SKM-1 (cell line): ENCODE measurements around the gene KDM1B.

Experiments
- DNase-seq: peaks from one replicate; lab custom pipeline; 2025; ENCODE audit not compliant: unreplicated experiment; lab: John Stamatoyannopoulos, UW

The KDM1B gene, protein sequence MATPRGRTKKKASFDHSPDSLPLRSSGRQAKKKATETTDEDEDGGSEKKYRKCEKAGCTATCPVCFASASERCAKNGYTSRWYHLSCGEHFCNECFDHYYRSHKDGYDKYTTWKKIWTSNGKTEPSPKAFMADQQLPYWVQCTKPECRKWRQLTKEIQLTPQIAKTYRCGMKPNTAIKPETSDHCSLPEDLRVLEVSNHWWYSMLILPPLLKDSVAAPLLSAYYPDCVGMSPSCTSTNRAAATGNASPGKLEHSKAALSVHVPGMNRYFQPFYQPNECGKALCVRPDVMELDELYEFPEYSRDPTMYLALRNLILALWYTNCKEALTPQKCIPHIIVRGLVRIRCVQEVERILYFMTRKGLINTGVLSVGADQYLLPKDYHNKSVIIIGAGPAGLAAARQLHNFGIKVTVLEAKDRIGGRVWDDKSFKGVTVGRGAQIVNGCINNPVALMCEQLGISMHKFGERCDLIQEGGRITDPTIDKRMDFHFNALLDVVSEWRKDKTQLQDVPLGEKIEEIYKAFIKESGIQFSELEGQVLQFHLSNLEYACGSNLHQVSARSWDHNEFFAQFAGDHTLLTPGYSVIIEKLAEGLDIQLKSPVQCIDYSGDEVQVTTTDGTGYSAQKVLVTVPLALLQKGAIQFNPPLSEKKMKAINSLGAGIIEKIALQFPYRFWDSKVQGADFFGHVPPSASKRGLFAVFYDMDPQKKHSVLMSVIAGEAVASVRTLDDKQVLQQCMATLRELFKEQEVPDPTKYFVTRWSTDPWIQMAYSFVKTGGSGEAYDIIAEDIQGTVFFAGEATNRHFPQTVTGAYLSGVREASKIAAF

DNA sequence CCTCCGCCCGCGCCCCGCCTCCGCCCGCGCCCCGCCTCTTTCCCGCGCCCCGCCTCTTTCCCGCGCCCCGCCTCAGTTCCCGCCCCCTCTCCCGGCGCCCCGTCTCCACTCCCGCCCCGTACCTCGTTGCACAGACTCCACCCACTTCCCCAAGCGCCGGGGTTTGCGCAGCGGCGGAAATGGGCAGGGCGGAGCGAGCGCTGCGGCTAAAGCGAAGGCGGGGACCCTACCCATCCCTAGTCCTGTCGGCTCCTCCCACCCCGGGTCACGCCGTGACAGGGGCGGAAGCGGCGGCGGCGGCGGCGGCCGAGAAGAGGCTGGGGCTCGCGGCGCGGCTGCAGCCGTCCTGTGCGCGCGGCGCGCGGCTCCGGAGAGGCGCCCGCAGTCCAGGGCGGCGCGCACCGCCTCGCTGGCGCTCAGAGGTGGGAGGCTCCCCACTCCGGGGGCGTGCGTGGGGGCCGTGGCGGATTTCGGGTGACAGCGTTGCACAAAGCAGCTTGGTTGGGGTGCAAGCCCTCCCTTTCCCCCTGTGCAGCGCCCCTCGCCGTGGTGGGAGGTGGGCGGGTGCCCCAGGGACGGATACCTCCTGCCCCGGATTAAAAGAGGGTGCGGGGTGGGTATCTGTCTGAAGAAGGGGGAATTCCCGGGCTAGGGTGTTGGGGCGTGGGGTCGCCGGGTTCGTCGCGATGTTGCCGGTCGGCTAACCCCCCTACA lies at the start of gene KDM1B:
KDM1B (plus strand) TSS at position 273 of the 714 bp plus-strand sequence. CDS start 4,474 bp downstream, outside the sequence.
- DNase-seq = peak; percentile 96

DNA sequence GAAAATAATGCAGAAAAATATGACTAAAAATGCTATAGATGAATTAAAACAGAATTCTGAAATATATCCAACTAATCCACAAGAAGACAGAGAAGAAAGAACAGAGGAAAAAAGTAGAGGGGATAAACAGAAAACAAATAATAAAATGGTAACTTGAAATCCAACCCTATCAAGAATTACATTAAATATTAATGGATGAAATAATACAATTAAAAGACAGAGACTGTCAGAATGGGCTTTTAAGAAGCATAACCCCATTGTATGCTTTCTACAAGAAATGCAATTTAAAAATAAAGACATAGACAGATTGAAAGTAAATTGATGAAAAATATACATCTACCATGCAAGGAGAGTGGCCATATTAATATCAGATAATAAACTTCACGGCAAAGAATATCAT lies 48.2 kb upstream of the KDM1B start:
- DNase-seq = no peak

DNA sequence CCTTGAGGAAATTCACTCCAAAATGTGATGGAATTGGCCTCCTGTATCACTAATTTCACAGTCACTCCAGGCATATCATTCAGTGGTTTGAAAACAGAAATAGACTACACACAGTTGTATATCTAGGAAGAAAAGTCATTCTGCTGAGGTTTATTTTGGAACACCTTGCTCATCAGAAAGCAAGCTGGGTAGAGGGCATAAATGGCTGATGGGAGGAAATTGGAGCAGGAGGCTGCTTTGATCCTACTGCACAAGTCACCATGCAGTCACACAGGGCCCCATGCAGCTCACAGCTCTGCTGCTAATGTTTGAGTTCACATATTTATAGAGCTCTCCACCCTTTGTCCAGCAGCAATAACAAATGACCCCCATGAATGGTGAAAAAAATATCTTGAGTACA lies 45.1 kb upstream of the KDM1B start:
- no peak for DNase-seq

DNA sequence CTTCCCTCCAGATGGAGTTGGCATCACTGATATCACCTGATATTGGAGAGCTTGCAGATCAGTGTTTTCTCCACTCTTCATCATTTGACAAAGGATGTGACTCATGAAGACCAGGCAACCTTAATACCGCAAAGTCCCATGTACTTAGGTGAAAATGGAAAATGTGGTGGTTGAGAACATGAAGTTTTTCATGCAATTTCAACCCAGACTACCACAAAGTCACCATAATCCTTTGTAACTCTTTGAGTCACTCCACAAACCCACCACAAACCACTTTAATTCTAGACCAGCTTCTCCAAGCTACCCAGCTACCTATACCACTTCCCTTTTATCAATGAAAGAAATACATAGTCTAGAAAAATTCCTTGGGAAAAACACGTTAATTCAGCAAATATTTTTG lies 39.9 kb upstream of the KDM1B start:
- DNase-seq = no peak

DNA sequence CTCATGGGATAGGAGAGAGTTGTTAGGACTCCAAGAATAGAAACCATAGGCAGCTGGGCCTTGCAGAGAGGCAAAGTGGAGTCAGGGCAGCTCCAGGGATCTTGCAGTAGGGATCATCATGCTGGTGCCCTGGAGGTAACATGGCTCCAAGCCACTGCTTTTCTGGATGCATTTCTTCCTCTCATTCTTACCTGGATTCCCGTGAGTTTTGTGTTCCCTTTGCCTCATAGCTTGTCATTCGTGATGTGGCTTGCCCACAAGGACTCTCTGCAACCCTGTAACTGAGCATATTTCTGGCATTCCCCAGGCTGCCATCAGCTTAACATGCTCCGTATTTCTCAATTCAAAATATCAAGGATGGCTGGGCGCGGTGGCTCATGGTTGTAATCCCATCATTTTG lies 38.1 kb upstream of the KDM1B start:
- no peak for DNase-seq

DNA sequence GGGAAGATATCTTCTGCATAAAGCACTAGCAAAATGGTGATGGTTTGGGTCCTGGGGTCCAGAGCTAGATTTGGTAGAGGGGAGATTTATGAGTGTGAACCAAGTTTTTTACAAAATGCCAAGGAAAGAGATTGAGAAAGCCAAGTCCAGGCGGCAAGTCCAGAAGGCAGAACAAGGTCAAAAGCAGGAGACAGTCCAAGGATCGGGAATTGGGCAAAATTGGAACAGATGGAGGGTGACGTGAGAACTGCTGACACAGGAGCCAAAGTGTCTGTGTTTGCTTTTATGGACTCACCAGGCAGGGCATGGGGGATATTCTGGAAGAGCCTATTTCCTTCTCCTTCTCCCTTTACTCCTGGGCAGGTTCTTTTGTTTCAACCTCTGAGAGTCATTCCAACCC lies 36.9 kb upstream of the KDM1B start:
- no peak for DNase-seq

DNA sequence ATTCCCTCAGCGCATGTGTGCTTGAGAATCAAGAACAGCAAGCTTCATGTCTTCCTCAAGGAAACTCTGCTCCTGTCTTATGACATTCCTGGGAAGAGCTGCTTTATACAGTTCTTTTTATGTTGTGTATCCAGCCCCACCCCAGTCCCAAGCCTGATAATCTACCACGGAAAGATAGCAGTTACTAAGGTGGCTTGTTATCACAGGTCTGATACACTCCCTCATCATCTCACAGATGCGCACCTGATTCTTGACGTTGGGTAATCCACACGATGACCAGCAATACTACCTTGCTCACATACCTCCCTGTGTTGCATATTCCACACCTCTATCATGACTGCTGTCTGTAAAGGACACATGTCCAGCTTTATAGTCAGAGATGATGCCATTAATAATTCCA lies 36.0 kb upstream of the KDM1B start:
- DNase-seq = no peak

DNA sequence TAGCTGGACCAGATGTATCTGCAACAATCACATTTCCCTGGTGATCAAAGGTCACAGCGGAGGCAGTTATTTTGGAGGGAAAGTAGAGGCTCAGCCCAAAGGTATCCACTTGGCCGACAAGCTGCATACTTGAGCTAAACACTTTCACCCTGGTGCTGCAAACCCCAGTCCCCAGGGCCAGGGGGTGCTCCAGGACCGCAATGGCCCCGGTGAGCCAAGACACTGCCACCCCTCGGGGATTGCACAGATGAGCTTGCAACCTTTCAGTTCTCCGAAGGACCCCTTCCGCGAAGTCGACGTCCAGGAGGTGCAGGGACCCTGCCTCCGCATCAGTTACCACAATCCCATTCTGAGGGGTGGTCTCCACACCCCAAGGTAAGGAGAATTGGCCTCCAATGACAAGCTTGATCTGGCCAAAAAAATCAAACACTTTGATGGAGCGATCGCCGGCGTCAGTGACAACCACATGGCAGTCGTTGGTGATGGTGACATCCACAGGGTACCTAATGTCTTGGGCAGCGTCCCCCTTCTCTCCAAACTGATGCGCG lies 33.6 kb upstream of the KDM1B start:
- DNase-seq = no peak

DNA sequence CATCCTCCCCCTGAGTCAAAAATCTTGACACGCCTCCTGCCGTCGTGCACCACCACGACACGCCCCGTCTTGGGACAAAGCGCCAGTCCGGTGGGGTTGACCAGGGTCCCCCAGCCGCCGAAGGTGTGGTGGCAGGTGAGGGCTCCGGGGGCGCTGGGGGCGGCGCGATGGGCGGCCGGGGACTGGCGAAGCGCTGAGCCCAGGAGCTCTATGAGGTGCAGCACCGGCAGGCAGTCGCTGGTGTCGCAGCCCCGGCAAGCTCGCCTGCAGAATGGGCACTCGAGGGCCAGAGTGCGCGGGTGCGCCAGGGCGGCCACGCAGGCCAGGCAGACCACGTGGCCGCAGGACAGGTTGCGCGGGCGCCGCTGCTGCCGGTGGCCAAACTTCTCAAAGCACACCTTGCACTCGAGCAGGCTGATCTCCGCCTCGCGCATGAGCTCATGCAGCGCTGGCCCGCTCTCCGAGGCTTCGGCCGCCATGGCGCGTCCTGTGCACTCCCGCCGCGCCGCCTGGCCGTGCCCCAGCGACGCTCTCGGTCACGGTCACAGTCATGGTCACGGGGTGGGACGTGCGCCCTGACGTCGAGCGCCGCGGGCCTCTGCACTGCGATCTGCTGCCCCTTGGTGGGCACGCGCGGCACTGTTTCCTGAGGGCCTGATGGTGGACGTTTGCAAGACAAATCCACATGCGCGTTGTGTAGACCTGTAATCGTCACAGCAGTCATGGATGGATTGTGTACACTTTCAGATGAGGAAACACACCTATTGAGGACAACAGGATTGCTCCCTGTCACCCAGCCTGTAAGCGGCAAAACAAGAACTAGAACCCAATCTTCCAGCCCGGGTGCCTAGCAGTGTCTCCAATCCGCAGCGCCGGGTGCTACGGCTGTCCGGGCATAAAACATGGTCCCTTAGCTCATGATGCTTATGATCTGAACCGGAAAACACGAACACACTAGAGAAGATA lies 32.8 kb upstream of the KDM1B start, which contains the start of gene NHLRC1:
NHLRC1 (minus strand) TSS at position 550 of the 966 bp plus-strand sequence; CDS start at position 479, 71 bp downstream.
- no peak for DNase-seq

DNA sequence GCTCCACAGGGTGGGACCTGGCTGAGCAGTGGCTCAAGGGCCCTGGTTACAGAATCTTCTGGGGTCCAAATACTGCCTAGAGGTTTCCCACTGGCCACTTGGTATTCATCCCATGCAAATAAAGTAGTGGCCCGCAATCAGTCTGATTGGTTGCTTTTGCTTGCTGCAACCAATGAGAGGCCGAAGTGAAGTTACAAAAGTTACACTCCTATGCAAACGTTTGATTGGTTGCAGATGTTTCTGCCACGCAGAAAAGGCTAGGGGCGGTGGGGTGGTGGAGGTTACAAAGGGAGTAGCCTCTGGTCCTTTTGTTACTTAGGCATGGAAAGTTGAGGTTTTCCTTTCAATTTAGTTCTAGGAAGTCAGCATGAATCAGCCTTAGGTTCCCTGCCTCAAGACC lies 29.1 kb upstream of the KDM1B start:
- no peak for DNase-seq

DNA sequence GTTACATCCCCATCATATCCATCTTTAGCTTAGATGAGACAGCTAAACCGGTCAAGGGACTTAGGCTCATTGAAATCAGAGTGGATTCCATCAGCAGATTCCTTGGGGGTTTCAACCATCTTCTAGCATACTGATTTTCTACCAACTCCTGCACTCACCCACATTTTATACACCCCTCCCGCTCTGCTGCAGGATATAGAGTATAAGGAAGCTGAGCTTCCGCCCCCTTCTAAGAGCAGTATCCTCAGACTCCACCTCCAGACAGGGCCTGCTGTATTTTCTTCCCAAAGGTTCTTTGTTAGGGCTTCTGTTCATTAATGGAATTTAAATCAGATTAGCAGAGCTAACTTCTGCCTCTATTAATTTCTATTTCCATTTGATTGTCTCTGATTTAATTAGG lies 22.9 kb upstream of the KDM1B start:
- DNase-seq = no peak

DNA sequence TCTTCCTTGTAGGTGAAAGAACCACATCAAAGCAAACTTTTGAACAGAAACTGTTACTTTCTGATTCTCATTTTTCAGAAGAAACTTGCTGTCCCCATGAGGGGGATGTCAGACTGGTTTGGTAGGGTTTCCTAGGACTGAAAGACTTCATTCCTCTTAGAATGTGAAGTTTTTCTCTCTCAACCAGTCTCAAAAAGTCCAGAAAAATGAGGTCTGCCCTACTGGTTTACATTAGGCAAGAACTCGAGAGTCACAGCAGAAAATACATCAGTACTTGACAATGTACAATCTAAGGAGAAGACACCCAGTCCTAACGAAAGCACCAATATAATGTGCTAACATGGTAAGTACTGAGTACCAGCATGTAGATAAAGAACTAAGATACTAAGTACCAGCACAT lies 20.1 kb upstream of the KDM1B start:
- DNase-seq = no peak

DNA sequence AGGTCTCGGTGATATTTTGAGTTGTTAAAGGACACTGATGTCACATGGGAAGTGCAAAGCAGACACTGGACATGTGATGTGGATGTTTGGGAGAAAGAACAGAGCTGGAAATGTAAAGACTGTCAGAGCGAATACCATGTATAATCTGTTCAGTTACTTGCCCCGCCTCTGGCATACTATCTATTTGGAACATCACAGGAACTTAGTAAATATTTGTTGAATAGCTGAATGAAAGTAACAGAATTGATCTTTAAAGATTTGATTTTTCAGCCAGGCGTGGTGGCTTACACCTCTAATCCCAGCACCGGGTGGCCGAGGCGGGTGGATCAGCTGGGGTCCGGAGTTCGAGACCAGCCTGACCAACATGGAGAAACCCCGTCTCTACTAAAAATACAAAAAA lies 19.0 kb upstream of the KDM1B start:
- no peak for DNase-seq

DNA sequence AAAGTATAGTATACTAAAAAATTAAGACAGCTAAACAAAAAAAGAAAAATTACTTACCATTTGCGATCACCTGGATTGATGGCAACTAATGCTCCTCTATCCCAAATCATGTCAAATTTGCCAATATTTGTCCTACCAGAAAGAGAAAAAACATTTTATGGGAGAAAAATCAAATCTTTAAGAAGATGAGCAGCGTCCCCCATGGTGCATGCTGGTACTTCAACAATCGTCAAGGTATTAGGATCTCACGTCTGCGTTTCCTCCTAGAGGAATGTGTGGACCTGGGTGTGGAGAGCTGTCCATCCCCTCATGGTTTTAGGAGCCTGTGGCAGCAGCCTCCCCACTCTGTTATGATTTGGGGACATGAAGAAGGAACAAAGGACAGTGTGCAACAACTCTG lies 16.3 kb upstream of the KDM1B start:
- no peak for DNase-seq

DNA sequence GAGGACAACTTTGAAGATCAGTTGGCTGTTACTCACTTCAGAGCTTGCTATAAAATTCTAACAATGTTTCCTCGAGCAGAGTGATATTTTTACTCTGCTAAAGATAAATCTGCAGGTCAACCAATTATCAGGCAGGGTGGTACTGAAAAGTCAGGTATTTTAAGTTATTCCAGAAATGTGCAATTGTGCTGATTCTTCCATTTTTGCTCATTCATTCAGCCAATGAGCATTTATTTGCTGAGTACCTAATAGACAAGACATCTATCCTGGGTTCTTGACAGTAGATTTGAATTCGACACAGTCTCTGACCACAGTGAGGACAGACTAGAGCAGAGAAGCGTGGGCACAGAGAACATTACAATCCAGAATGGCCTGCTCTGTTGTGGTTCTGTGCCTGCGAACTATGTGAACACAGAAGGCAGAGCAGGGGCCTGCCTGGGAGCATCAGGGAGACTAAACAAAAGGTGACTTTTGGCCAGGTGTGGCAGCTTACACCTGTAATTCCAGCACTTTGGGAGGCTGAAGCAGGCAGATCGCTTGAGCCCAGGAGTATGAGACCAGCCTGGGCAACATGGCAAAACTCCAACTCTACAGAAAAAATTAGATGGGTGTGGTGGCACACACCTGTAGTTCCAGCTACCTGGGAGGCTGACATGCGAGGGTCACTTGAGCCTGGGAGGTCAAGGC lies 15.1 kb upstream of the KDM1B start:
- DNase-seq = no peak

DNA sequence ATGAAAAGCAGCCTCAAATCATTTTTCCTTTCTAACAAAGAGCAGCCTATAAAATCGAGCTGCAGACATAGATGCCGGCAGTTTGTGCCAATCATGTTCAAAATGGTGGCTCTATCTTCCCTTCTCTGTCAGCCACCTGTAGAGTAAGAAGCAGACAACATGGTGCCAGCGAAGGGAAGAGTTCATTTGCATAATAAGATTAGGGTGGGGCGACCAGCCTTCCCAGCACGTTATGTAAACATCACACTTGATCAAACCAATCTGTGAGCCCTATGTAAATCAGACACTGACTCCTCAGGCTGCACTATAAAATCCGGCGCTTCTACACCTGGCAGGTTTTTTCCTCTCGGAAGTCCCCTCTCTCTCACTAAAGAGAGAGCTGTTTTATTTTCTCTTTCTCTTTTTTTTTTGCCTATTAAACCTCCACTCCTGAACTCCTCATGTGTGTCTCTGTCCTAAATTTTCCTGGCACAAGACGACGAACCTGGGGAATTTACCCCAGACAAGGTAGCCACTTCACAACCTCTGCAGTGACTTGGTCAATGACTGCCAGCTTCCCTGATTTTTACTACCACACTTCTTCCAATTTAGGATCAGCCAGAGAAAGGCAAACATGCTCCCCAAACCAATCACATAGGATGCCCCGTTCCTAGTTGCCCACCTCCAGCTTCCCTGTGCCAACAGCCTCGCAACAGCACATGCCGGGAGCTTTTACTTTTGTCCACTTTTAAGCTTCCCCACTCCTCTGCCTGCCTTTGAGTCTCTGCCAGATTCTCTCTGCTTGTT lies 13.2 kb upstream of the KDM1B start:
- no peak for DNase-seq

DNA sequence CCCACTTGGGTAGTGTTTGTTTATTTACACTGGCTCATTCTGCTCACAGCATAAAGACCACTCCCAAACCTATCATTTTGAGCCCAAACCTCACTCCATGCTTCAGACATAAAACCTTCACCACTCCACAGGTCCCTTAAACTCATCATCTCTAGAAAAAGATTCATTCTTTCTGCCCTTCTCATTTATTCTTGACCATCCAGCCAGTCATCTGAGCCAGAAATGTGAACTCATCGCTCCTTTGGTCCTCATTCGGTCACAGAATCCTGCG lies 12.7 kb upstream of the KDM1B start:
- DNase-seq = no peak

DNA sequence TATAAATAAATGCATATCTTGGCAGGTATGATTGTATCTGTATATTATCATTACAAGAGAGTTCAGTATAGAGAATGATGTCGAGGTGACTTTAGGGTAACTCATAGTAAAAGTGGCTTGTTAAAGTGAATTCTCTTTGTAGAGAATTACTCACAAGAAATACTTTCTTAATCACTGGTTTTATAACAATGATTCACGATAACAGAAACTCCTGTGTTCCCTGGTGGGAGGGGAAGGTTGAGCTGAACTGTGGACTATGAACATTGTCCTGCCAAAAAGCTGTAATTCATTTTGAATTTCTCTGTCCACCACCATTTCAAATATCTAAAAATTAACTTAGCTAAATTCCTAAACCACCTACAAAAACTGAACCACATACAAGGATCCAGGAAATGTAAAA lies 8.1 kb upstream of the KDM1B start:
- DNase-seq = no peak

DNA sequence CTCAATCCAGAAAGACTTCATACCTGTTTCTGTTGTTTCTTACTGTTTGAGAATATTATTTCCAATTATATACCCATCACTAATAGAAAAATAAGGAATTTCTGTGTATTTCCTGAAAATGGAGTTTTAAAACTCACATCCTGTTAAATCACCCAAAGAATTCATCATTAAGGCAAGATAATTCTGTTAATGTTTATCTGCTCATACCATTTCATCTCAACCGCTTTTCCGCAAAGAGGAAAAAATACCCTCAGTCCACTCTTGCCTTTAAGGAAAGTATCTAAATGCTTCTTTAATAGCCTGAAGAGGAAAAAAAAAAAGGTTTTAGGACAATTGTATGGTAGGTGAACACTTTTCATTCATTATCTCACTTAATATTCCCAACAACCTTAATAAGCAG lies 7.6 kb upstream of the KDM1B start:
- no peak for DNase-seq
